Stimulated activated CD4-positive, alpha-beta T cell treated with anti-CD3 and anti-CD28 coated beads, Interleukin-1b, Interleukin-23, amount 100 ng/mL, for 4 hours (primary cell): ENCODE measurements around the gene PNMA8B.

Source experiments
- DNase-seq, 2 donors: peaks; one replicate each; pipeline ENCODE4 v3.0.0-alpha.2; 2020; ENCODE audit warnings: low read depth in 2 of 2

Gene PNMA8B

DNA sequence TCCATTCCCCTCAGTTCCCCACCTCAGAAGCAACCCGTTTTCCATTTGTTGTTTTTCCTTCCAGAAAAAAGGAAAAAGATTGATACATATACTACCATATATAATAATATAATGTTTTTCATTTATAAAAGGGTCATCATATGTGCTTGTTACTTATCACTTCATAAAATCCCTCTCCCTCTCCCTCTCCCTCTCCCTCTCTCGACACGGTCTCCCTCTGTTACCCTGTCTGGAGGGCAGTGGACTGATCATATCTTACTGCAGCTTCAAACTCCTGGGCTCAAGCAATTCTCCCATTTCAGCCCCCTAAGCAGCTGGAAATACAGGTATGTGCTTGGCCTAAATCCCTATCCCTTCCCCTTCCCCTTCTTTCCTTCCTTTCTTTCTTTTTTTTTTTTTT lies 41.4 kb downstream of the PNMA8B start:
- no peak for DNase-seq

DNA sequence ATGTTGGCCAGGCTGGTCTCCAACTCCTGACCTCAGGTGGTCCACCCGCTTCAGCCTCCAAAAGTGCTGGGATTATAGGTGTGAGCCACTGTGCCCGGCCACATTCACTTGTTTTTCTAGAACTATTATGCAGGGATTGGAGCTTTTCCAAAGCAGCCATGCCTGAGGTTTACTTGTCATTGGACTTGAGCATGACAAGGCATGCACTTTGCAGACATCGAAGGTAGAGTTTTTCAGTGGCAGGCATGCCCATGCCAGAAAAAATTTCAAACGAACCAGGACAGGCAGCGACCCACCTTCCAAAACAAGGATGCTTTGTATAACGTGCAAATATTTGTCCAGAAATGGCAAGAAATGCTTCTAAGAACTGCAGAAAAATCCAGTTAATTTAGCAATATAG lies 42.0 kb downstream of the PNMA8B start:
- DNase-seq: no peak

DNA sequence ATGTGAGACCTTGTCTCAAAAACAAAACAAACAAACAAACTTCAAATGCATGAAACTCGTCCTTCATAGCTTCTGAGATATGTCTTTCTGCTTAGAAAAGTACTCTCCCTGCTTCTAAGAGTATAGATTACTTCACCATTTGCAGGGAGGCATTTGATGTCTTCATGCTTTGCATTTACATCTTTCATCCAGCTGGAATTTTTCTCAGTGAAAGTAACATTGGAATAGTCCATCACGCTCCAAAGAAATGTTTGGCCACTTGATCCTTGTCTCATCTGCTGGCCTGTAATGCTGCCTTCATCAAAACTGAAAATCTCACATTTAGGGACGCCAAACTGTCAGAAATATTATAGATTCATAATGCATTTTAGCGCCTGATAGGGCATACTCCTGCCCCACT lies 43.5 kb downstream of the PNMA8B start:
- DNase-seq: no peak

DNA sequence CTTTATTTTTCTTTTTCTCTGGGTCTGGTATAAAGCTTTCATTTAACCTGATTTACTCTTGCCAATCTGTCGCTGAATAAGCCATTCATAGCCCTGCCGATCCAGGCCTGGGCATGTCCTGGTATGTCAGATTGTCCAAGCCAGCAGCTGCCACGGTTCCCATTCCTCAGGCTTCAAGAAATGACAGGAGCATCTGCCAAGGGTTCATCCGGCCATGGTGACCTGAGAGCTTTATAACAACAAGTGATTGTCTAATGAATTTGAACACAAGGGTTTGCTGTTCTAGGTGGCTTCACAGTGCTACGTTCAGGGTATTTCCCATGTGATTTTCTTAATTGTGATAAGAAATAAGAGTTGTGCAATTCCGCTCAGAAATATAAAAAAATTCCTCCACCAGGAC lies 44.3 kb downstream of the PNMA8B start:
- DNase-seq: no peak

DNA sequence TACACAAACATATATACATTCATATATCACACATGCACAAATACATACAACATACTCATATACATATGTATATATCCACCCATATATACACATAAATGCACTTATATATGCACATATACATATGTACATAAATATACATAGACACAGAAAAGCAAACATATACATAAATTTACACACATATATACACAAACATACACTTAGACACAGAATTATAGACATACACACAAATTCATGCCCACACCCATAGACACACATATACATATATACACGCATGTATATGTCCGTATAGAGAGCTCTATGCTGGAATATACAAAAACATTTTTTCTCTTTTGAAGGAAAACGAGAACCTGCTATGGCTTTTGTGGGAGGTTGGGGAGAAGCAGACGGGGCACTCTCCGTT lies 44.9 kb downstream of the PNMA8B start:
- no peak for DNase-seq

DNA sequence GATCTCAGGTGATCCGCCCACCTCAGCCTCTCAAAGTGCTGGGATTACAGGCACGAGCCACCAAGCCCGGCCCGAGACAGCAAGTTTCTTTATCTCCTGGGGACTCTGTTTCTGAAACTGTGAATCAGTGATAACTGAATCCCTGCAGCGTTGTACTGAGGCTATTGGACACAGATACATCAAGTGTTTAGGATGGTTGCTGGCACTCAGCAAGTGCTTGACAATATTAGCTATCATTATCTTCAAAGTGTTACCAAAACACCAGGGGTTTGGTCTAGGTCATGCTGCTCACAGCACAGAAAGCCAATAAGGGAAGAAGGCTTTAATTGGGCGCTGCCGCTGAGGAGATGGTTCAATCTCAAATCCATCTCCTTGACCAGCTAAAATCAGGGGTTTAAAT lies 46.4 kb downstream of the PNMA8B start:
- no peak for DNase-seq

DNA sequence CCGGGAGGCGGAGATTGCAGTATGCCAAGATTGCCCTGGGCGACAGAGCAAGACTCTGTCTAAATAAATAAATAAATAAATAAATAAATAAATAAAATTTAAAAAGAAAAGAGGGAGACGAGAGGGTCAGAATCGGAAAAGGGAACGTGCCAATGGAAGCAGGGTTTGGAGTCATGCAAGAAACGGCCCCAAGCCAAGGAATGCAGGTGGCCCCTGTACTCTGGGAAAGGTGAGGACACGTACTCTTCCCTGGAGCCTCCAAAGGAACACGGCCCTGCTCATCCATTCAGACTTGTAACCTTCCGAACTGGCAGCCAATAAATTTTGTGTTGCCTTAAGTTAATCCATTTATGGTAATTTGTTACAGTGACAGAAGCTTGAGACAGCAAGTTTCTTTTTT lies 47.1 kb downstream of the PNMA8B start:
- DNase-seq: no peak

DNA sequence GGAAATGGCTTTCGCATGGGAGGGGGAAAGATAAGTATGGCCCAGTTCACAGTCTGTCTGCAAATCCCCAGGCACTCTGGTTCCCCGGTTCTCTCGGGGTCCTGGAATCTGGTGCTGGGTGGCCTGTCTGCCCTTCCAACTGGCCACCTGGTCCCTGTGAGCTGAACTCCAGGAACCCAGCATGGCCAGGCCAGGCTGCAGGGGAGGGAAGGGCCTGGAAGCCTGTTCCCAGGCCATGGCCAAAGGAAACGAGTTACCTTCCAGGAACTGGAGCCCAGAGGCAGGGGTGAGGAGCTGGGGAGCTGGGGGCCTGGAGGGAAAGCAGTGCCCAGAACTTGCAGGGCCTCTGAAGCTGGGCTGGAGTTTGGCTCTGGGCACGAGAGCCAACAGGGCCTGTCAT lies 47.8 kb downstream of the PNMA8B start:
- no peak for DNase-seq

DNA sequence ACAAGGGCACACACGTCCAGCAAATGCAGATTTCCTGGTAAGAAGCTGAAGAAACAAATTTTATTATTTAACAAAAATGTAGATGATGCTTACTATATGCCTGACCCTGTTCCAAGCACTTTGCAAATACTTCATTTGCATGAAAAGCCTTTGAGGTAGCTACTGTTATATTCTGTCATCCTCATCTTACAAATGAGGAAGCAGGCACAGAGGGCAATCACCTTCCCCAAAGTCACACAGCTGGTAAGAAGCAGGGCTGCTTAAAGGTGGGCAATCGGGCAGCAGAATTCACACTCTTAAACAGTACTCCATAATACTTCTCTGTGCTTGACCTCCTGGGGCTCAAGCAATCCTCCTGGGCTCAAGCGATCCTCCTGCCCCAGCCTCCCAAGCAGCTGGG lies 48.7 kb downstream of the PNMA8B start:
- no peak for DNase-seq

DNA sequence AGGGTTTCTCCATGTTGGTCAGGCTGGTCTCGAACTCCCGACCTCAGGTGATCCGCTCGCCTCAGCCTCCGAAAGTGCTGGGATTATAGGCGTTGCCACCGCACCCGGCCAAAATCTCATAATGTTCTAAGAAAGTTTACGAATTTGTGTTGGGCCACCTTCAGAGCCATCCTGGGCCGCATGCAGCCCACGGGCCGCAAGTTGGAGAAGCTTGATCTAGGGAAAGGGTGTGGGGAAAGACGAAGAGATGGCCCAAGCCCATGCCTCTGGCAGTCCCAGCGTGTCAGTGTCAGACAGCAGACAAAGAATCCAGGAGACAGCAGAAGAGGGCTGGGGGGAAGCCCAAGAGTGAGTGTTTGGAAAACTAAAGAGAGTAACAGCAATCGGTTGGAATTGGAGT lies 49.6 kb downstream of the PNMA8B start:
- no peak for DNase-seq

DNA sequence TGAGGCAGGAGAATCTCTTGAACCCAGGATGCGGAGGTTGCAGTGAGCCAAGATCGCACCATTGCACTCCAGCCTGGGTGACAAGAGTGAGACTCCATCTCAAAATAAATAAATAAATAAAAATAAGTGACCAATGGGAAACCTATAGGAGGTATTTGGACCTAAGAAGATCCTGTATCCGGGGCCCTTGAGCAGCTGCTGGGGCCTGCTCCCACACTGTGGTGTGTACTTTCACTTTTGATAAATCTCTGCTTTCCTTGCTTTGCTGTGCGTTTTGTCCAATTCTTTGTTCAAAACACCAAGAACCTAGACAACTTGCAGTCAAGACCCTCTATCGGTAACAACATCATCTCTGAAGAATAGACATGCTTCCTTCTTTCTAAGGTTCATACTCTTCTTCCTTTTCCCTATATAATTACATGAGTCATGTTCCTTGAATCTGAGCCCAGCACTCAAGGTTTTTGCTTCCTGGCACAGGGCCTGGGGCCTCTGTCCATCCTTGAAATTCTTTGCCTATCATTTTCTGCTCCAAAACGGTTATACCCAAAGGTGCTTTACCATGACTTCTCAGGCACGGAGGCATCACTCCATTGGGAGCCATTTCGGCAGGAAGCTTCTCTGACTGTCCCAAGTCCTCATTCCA lies 52.7 kb downstream of the PNMA8B start:
- no peak for DNase-seq

DNA sequence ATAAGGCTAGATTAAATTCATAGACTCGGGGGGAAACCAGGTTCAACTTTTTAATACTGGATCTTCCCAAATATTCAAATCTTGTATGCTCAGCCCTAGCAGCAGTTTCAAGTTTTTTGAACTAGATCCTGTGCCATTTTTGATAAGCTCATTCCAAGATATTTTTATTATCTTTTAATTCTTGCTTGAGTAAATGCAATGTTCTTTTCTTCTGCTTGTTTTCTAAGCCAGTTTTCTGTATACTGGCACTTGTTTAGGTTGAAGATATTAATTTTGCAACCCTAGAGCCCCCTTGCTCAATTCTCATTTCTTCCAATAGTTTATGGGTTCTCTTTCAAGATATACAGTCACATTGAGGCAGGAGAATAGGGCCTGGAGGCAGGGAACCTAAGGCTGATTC lies 53.8 kb downstream of the PNMA8B start:
- DNase-seq: no peak
